ENCODE measurements around the gene CALHM3. TPM values are rescaled to one million over a fixed set of nuclear protein-coding genes. Genes with fewer than 3 reads are reported as not detected.
"Not testable (repeated sequence)": the region's sequence is repeated elsewhere in the genome, so short reads cannot be mapped to it uniquely, and the experiment has no call there.

The CALHM3 gene, protein sequence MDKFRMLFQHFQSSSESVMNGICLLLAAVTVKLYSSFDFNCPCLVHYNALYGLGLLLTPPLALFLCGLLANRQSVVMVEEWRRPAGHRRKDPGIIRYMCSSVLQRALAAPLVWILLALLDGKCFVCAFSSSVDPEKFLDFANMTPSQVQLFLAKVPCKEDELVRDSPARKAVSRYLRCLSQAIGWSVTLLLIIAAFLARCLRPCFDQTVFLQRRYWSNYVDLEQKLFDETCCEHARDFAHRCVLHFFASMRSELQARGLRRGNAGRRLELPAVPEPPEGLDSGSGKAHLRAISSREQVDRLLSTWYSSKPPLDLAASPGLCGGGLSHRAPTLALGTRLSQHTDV
- polyA plus RNA-seq (2012; ENCODE audit: missing spikeins) = 0.47 TPM

DNA sequence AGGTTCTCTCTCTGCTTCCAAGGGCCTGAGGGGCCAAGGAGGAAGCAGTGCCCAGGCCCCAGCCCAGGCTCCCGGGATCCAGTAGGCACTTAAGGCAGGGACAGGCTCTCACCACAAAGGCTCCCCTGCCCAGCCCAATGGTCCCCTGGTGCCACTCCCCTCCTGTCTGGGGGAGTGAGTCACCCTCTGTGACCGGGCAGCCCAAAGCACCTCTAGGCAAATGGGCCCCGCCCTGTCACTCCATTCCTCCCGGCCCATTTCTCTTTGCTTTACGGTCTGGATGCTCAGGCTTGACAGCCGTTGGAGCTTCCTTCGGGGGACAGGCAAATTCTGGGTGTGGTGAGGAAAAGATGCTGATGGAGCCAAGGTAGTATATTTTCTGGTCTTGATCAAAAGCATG is at the start of gene CALHM3:
Gene CALHM3, minus strand, starts transcription at position 106 of the 400 bp plus-strand sequence. CDS start 208 bp downstream, outside the sequence.
- DNase-seq (ENCODE audit: insufficient read length) (no peak), FAIRE-seq (no peak)
- TF ChIP-seq POLR2A (IDR thresholded peaks at IDR 0.05; ENCODE audit: low read depth, low read length) = no peak
- TF ChIP-seq POLR2AphosphoS5 (IDR thresholded peaks at IDR 0.05; ENCODE audit: low read depth, low read length) = no peak
- TF ChIP-seq TAF1 (IDR thresholded peaks at IDR 0.05; ENCODE audit: borderline replicate concordance, low read depth, low read length) = no peak

DNA sequence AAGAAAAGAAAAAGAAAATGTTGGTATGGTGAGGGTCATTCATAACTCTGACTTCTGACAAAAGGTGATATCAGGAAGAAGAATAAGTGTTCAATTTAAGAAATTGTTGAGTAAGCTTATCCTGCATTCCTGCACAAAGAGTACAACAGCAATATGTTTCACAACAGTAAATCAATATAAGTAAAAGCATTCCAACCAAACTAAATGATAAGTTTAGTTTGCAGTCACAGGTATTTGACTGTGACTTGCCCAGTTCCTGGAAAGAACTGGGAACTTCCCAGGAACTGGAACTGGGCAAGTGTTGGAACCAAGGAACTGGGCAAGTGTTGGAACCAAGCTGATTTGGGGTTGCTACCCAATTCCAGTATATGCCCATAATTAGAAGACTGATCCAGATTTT is 49.5 kb upstream of the CALHM3 start:
- DNase-seq (ENCODE audit: insufficient read length) = no peak
- FAIRE-seq = no peak
- TF ChIP-seq POLR2AphosphoS5 (IDR thresholded peaks at IDR 0.05; ENCODE audit: low read depth, low read length) (no peak), TAF1 (IDR thresholded peaks at IDR 0.05; ENCODE audit: borderline replicate concordance, low read depth, low read length) (no peak), POLR2A (IDR thresholded peaks at IDR 0.05; ENCODE audit: low read depth, low read length) (no peak)

- not testable (repeated sequence) for DNase-seq (ENCODE audit: insufficient read length); FAIRE-seq
Measured at GRCh38 chr10:103527476-103527875, 48.4 kb upstream of the CALHM3 start.

DNA sequence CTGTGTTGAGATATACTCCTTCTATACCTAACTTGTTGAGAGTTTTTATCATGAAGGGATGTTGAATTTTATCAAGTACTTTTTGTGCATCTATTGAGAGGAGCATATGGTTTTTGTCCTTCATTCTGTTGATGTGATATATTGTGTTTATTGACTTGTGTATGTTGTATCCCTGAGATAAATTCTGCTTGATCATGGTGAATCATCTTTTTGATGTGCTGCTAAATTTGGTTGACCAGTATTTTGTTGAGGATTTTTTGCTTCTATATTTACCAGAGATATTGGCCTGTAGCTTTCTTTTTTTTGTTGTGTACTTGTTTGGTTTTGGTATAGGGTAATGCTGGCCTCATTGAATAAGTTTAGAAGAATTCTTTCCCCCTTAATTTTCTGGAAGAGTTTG is 46.9 kb upstream of the CALHM3 start:
- TF ChIP-seq POLR2AphosphoS5 (IDR thresholded peaks at IDR 0.05; ENCODE audit: low read depth, low read length) = no peak
- no peak for TF ChIP-seq TAF1 (IDR thresholded peaks at IDR 0.05; ENCODE audit: borderline replicate concordance, low read depth, low read length)
- no peak for TF ChIP-seq POLR2A (IDR thresholded peaks at IDR 0.05; ENCODE audit: low read depth, low read length)
- no peak for DNase-seq (ENCODE audit: insufficient read length)
- no peak for FAIRE-seq

DNA sequence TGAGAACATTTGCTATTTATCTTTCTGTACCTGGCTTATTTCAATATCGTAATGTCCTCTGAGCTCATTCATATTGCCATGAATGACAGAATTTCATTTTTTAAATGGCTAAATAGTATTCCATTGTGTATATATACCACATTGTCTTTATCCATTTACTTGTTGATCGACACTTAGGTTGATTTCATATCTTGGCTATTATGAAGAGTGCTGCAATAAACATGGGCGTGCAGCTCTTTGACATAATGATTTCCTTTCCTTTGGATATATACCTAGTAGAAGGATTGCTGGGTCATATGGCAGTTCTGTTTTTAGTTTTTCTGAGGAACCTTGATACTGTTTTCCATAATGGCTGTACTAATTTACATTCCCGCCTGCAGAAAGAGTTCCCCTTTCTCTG is 44.6 kb upstream of the CALHM3 start:
- DNase-seq (ENCODE audit: insufficient read length) (no peak), FAIRE-seq (no peak)
- TF ChIP-seq POLR2AphosphoS5 (IDR thresholded peaks at IDR 0.05; ENCODE audit: low read depth, low read length) = no peak
- no peak for TF ChIP-seq TAF1 (IDR thresholded peaks at IDR 0.05; ENCODE audit: borderline replicate concordance, low read depth, low read length)
- no peak for TF ChIP-seq POLR2A (IDR thresholded peaks at IDR 0.05; ENCODE audit: low read depth, low read length)

DNA sequence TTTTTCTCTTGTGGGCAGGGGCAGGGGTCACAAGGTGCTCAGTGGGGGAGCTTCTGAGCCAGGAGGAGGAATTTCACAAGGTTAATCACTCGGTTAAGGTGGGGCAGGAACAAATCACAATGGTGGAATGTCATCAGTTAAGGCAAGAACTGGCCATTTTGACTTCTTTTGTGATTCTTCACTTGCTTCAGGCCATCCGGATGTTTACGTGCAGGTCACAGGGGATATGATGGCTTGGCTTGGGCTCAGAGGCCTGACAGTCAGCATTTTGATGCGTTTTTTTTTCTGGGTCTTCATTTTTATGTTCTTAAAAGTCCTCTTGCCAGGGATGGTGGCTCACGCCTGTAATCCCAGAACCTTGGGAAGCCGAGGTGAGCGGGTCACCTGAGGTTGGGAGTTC is 43.0 kb upstream of the CALHM3 start:
- not testable (repeated sequence) for FAIRE-seq; DNase-seq (ENCODE audit: insufficient read length)

GRCh38 chr10:103519798-103520197 is 40.8 kb upstream of the CALHM3 start:
- FAIRE-seq (no peak), DNase-seq (ENCODE audit: insufficient read length) (no peak)
- no peak for TF ChIP-seq TAF1 (IDR thresholded peaks at IDR 0.05; ENCODE audit: borderline replicate concordance, low read depth, low read length)
- no peak for TF ChIP-seq POLR2A (IDR thresholded peaks at IDR 0.05; ENCODE audit: low read depth, low read length)
- no peak for TF ChIP-seq POLR2AphosphoS5 (IDR thresholded peaks at IDR 0.05; ENCODE audit: low read depth, low read length)

GRCh38 chr10:103517234-103518085 is 38.4 kb upstream of the CALHM3 start:
- DNase-seq (ENCODE audit: insufficient read length) (no peak), FAIRE-seq (no peak)
- TF ChIP-seq POLR2A (IDR thresholded peaks at IDR 0.05; ENCODE audit: low read depth, low read length) (no peak), POLR2AphosphoS5 (IDR thresholded peaks at IDR 0.05; ENCODE audit: low read depth, low read length) (no peak), TAF1 (IDR thresholded peaks at IDR 0.05; ENCODE audit: borderline replicate concordance, low read depth, low read length) (no peak)

DNA sequence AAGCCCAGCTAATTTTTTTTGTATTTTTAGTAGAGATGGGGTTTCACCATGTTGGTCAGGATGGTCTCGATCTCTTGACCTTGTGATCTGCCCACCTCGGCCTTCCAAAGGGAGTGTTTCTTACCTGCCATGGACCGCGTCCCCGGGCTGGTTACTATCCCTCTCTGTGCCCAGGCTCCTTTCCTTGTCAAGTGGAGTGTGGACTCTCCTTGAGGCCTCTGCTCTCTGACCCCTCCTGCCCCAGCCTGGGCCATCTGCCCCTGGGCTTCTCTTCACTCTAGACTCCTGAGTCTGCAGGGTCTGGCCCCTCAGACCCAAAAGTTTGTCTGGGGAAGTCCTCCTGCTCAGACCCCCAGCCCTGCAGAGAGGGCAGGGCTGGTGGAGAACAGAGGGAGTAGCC is 35.2 kb upstream of the CALHM3 start:
- no peak for DNase-seq (ENCODE audit: insufficient read length)

GRCh38 chr10:103513380-103514060 is 34.5 kb upstream of the CALHM3 start:
- FAIRE-seq = no peak
- DNase-seq (ENCODE audit: insufficient read length) = no peak
- TF ChIP-seq POLR2AphosphoS5 (IDR thresholded peaks at IDR 0.05; ENCODE audit: low read depth, low read length) (no peak), POLR2A (IDR thresholded peaks at IDR 0.05; ENCODE audit: low read depth, low read length) (no peak), TAF1 (IDR thresholded peaks at IDR 0.05; ENCODE audit: borderline replicate concordance, low read depth, low read length) (no peak)

More for the DNA sequence above, 35.2 kb upstream of the CALHM3 start:
- FAIRE-seq = no peak
- no peak for TF ChIP-seq TAF1 (IDR thresholded peaks at IDR 0.05; ENCODE audit: borderline replicate concordance, low read depth, low read length)
- TF ChIP-seq POLR2A (IDR thresholded peaks at IDR 0.05; ENCODE audit: low read depth, low read length) = no peak
- no peak for TF ChIP-seq POLR2AphosphoS5 (IDR thresholded peaks at IDR 0.05; ENCODE audit: low read depth, low read length)

- TF ChIP-seq POLR2AphosphoS5 (IDR thresholded peaks at IDR 0.05; ENCODE audit: low read depth, low read length) (no peak), TAF1 (IDR thresholded peaks at IDR 0.05; ENCODE audit: borderline replicate concordance, low read depth, low read length) (no peak), POLR2A (IDR thresholded peaks at IDR 0.05; ENCODE audit: low read depth, low read length) (no peak)
- no peak for DNase-seq (ENCODE audit: insufficient read length)
- FAIRE-seq = no peak
Measured at GRCh38 chr10:103512591-103513379, 33.7 kb upstream of the CALHM3 start.

Data from GM12892 (cell line).